H1 (cell line): ENCODE results near the gene ALDH4A1. TPM values are rescaled to one million over a fixed set of nuclear protein-coding genes. Genes with fewer than 3 reads are reported as not detected.

Source experiments
- CREB1 ChIP-seq: IDR thresholded peaks from 2 replicates; pipeline ENCODE4 v1.6.1; 2012; ENCODE audit warnings: inconsistent platforms
- GTF2F1 ChIP-seq: IDR thresholded peaks from 2 replicates; pipeline ENCODE4 v1.6.1; 2012; ENCODE audit warnings: low read depth, low read length, improper control_type of control experiment, borderline replicate concordance
- RXRA ChIP-seq: IDR thresholded peaks from 2 replicates; pipeline ENCODE4 v1.6.1; 2011; ENCODE audit warnings: low read depth, mild to moderate bottlenecking, low read length, moderate library complexity; ENCODE audit not compliant: insufficient read depth
- polyA plus RNA-seq, 7 experiments: library from polyadenylated mRNA; depleted of rRNA in 3 of 7; stranded (reverse) in 5 of 7; unstranded in 2 of 7; fragments of >200 nt in 5 of 7; fragments of 200-250 nt in 2 of 7; gene quantifications; 1 replicate in 5 of 7; 2 replicates in 1 of 7; 4 replicates in 1 of 7; pipeline versions ENCODE4 v1.2.1 to v1.2.3, GENCODE V29; 2011 to 2013; ENCODE audit warnings: missing spikeins in 2 of 7, mixed read lengths in 2 of 7
- total RNA-seq: library from RNA; stranded (reverse); fragmentation: NEBNext Ultra II Directional; extraction: Animal tissue kit (Norgen Biotek cat#: 25700); gene quantifications from 2 replicates; pipeline ENCODE4 v1.2.1, GENCODE V29; 2021

ALDH4A1 gene
- total and polyA plus RNA-seq, 2 of the 8 experiments (the other 6 are each of a cell fraction or from before 2014, with no cell fraction given) = 30.3 to 35.9 TPM

DNA sequence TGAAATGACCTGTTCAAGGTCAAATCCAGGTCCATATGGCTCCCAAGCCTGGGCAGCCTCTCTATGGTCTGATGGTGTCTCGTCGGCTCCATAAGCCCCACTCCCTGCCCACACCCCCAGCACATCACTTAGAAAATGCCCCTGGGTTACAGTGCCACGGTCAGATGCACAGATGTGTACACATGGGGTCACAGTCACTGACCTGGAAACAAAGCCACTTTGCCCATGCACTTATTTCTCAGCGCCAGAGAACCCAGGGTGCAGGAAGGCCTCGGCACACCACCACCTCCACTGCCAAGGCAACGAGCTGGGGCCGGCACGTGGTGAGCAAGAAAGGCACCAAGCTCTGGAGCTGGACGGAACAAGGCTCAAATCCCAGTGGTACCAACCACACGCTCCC, 29.4 kb upstream of the ALDH4A1 start (continued):
- no peak for TF ChIP-seq RXRA
- TF ChIP-seq GTF2F1 = no peak
- TF ChIP-seq CREB1 = no peak
- TF ChIP-seq, all 59 proteins: peak for 0
